B cell (primary cell): ENCODE data around the gene CFAP53.

Experiments
- EZH2 ChIP-seq: IDR thresholded peaks from 2 replicates; pipeline ENCODE4 v1.6.1; 2012; ENCODE audit warnings: borderline replicate concordance, low read depth, mild to moderate bottlenecking, moderate library complexity, low read length; ENCODE audit not compliant: insufficient read depth, poor library complexity, severe bottlenecking
- TF ChIP-seq, protein P1 (sequence below): fragments of 200-600 bp; IDR thresholded peaks from one replicate; pipeline ENCODE4 v1.8.0; 2022; ENCODE audit warnings: antibody characterized with exemption, mild to moderate bottlenecking

DNA sequence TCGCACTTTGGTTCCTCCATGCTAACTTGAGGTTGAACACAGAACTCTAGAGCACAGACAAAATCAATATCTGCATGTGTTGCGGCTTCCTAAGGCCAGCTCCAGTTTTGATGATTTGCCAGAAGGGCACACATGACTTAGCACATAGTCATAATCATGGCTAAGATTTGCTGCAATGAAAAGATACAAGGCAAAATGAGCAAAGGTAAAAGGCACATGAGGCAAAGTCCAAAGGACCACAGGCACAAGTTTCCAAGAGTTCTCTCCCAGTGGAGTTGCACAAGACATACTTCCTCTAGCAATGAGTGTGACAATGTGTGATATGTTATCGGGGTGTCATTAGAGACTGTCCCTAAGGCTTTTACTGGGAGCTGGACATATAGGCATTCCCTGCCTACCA lies 45.4 kb upstream of the CFAP53 start:
- TF ChIP-seq EZH2, result no peak
- TF ChIP-seq, protein P1, sequence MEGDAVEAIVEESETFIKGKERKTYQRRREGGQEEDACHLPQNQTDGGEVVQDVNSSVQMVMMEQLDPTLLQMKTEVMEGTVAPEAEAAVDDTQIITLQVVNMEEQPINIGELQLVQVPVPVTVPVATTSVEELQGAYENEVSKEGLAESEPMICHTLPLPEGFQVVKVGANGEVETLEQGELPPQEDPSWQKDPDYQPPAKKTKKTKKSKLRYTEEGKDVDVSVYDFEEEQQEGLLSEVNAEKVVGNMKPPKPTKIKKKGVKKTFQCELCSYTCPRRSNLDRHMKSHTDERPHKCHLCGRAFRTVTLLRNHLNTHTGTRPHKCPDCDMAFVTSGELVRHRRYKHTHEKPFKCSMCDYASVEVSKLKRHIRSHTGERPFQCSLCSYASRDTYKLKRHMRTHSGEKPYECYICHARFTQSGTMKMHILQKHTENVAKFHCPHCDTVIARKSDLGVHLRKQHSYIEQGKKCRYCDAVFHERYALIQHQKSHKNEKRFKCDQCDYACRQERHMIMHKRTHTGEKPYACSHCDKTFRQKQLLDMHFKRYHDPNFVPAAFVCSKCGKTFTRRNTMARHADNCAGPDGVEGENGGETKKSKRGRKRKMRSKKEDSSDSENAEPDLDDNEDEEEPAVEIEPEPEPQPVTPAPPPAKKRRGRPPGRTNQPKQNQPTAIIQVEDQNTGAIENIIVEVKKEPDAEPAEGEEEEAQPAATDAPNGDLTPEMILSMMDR, result no peak
